Subcutaneous abdominal adipose tissue (tissue), 5 donors: ENCODE data around the gene CLEC7A.

ENCODE experiments used
- H3K27ac ChIP-seq: one replicate; pipeline ENCODE4 v1.7.0; 2013; ENCODE audit warnings: low read depth, mild to moderate bottlenecking, inconsistent platforms, low read length, moderate library complexity
- H3K27me3 ChIP-seq, 5 donors: one replicate each; pipeline ENCODE4 v1.7.0; 2013; ENCODE audit warnings: low read length in 5 of 5, inconsistent platforms in 1 of 5; ENCODE audit not compliant: control insufficient read depth in 5 of 5, insufficient read depth in 4 of 5
- H3K36me3 ChIP-seq, 5 donors: one replicate each; pipeline ENCODE4 v1.7.0; 2013; ENCODE audit warnings: low read length in 5 of 5; ENCODE audit not compliant: control insufficient read depth in 5 of 5, insufficient read depth in 5 of 5
- H3K4me1 ChIP-seq, 5 donors: one replicate each; pipeline ENCODE4 v1.7.0; 2013; ENCODE audit warnings: low read length in 5 of 5, mild to moderate bottlenecking in 3 of 5, moderate library complexity in 1 of 5; ENCODE audit not compliant: control insufficient read depth in 5 of 5, insufficient read depth in 5 of 5
- H3K4me3 ChIP-seq, 5 donors: one replicate each; pipeline ENCODE4 v1.7.0; 2013; ENCODE audit warnings: low read length in 5 of 5, low read depth in 1 of 5
- H3K9ac ChIP-seq, 5 donors: one replicate each; pipeline ENCODE4 v1.7.0; 2013; ENCODE audit warnings: low read length in 5 of 5, mild to moderate bottlenecking in 4 of 5, moderate library complexity in 3 of 5
- H3K9me3 ChIP-seq, 5 donors: one replicate each; pipeline ENCODE4 v1.7.0; 2013; ENCODE audit warnings: low read length in 5 of 5; ENCODE audit not compliant: control insufficient read depth in 5 of 5
- donor health status: healthy.
- donor health status: healthy.
- donor health status: healthy.
- donor health status: healthy.
- donor health status: healthy.

Gene CLEC7A

GRCh38 chr12:10165421-10165820, 35.4 kb upstream of the CLEC7A start:
- peaks cover 0 to 18% (median 3%) of the 10 kb centered on the region in 5 donors for H3K4me1 ChIP-seq
- no peak overlapping the region for H3K4me3 ChIP-seq
- no peaks in the 10 kb centered on the region for H3K27me3 ChIP-seq
- H3K27ac ChIP-seq, result no peak overlapping the region
- no peaks in the 10 kb centered on the region for H3K36me3 ChIP-seq
- no peaks in the 10 kb centered on the region for H3K9me3 ChIP-seq
- H3K9ac ChIP-seq, result no peak overlapping the region

- Histone ChIP-seq H3K27me3 (no peaks in the 10 kb centered on the region), H3K4me3 (no peak overlapping the region), H3K4me1 (peaks cover 0 to 18% (median 3%) of the 10 kb centered on the region in 5 donors), H3K36me3 (no peaks in the 10 kb centered on the region), H3K27ac (no peak overlapping the region), H3K9ac (no peak overlapping the region), H3K9me3 (no peaks in the 10 kb centered on the region)
Observed at GRCh38 chr12:10163084-10163483, 33.1 kb upstream of the CLEC7A start.

GRCh38 chr12:10160617-10161385, 30.8 kb upstream of the CLEC7A start:
- no peak overlapping the region for H3K9ac ChIP-seq
- H3K4me1 ChIP-seq, result peaks cover 0 to 4% (median 0%) of the 10 kb centered on the region in 5 donors
- no peak overlapping the region for H3K27ac ChIP-seq
- no peaks in the 10 kb centered on the region for H3K9me3 ChIP-seq
- H3K27me3 ChIP-seq, result no peaks in the 10 kb centered on the region
- no peak overlapping the region for H3K4me3 ChIP-seq
- no peaks in the 10 kb centered on the region for H3K36me3 ChIP-seq

- no peaks in the 10 kb centered on the region for H3K36me3 ChIP-seq
- no peaks in the 10 kb centered on the region for H3K9me3 ChIP-seq
- H3K4me3 ChIP-seq, result no peak overlapping the region
- H3K9ac ChIP-seq, result no peak overlapping the region
- no peak overlapping the region for H3K27ac ChIP-seq
- H3K27me3 ChIP-seq, result no peaks in the 10 kb centered on the region
- peaks cover 0 to 4% (median 0%) of the 10 kb centered on the region in 5 donors for H3K4me1 ChIP-seq
Observed at GRCh38 chr12:10159280-10159679, 29.3 kb upstream of the CLEC7A start.

GRCh38 chr12:10158406-10158805, 28.4 kb upstream of the CLEC7A start:
- Histone ChIP-seq H3K36me3 (no peaks in the 10 kb centered on the region), H3K9me3 (no peaks in the 10 kb centered on the region), H3K27me3 (no peaks in the 10 kb centered on the region)

GRCh38 chr12:10155966-10156365, 26.0 kb upstream of the CLEC7A start:
- Histone ChIP-seq H3K9ac (no peak overlapping the region), H3K36me3 (no peaks in the 10 kb centered on the region), H3K9me3 (no peaks in the 10 kb centered on the region), H3K4me3 (no peak overlapping the region), H3K4me1 (peaks cover 2 to 20% (median 11%) of the 10 kb centered on the region in 5 donors), H3K27ac (no peak overlapping the region), H3K27me3 (no peaks in the 10 kb centered on the region)

More at GRCh38 chr12:10158406-10158805, 28.4 kb upstream of the CLEC7A start:
- Histone ChIP-seq H3K27ac (no peak overlapping the region), H3K4me1 (peaks cover 2 to 13% (median 8%) of the 10 kb centered on the region in 5 donors), H3K4me3 (no peak overlapping the region), H3K9ac (no peak overlapping the region)

- peak overlapping the region; percentile 75 for H3K27ac ChIP-seq
- peaks cover 2 to 16% (median 11%) of the 10 kb centered on the region in 5 donors for H3K4me1 ChIP-seq
- H3K36me3 ChIP-seq, result no peaks in the 10 kb centered on the region
- H3K9ac ChIP-seq, result peak overlapping the region in 3 of 5 donors; percentile 71 to 83 (median 77)
- peak overlapping the region; percentile 76 to 91 (median 78) for H3K4me3 ChIP-seq
- no peaks in the 10 kb centered on the region for H3K27me3 ChIP-seq
- no peaks in the 10 kb centered on the region for H3K9me3 ChIP-seq
Observed at GRCh38 chr12:10154145-10154496, 24.1 kb upstream of the CLEC7A start.

- H3K27me3 ChIP-seq, result no peaks in the 10 kb centered on the region
- no peaks in the 10 kb centered on the region for H3K36me3 ChIP-seq
- H3K4me1 ChIP-seq, result peaks cover 2 to 16% (median 11%) of the 10 kb centered on the region in 5 donors
- peak overlapping the region; percentile 75 for H3K27ac ChIP-seq
- peak overlapping the region; percentile 76 to 91 (median 78) for H3K4me3 ChIP-seq
- no peaks in the 10 kb centered on the region for H3K9me3 ChIP-seq
- peak overlapping the region; percentile 14 to 83 (median 71) for H3K9ac ChIP-seq
Observed at GRCh38 chr12:10153271-10154144, 23.5 kb upstream of the CLEC7A start.

GRCh38 chr12:10151621-10152020, 21.6 kb upstream of the CLEC7A start:
- Histone ChIP-seq H3K27ac (no peak overlapping the region), H3K9me3 (peaks cover 0 to 3% (median 0%) of the 10 kb centered on the region in 5 donors), H3K9ac (no peak overlapping the region), H3K27me3 (no peaks in the 10 kb centered on the region), H3K4me1 (peaks cover 2 to 16% (median 11%) of the 10 kb centered on the region in 5 donors), H3K36me3 (no peaks in the 10 kb centered on the region), H3K4me3 (no peak overlapping the region)
